ENCODE data around the gene DISC1.

GRCh38 chr1:231606712-231607111, 19.9 kb upstream of the DISC1 start:
- TF ChIP-seq EZH2 (IDR thresholded peaks at IDR 0.05) (no peak), EZH2phosphoT487 (IDR thresholded peaks at IDR 0.05; ENCODE audit: borderline replicate concordance) (no peak), CTCF (IDR thresholded peaks at IDR 0.05 in 2 of 3, conservative IDR thresholded peaks at IDR 0.05 in 1 of 3; ENCODE audit: borderline replicate concordance in 1 of 3, insufficient read depth in 1 of 3, low read depth in 2 of 3, low read length in 2 of 3) (no peak)
